HepG2 (cell line): ENCODE data around the gene UBTD2. TPM values are rescaled to one million over a fixed set of nuclear protein-coding genes. Genes with fewer than 3 reads are reported as not detected.

Experiments used
- DRAP1 ChIP-seq: IDR thresholded peaks from 2 replicates; pipeline ENCODE4 v1.6.1; 2016; ENCODE audit warnings: missing genetic modification reagents, missing compliant biosample characterization
- KDM5B ChIP-seq: sonication (generic); formaldehyde crosslinking; IDR thresholded peaks from 2 replicates; pipeline ENCODE4 v1.4.0; 2020; ENCODE audit warnings: missing genetic modification reagents, mild to moderate bottlenecking, borderline replicate concordance
- KLF13 ChIP-seq: sonication (generic); formaldehyde crosslinking; IDR thresholded peaks from 2 replicates; pipeline ENCODE4 v1.4.0; 2020; ENCODE audit warnings: mild to moderate bottlenecking, missing genetic modification reagents
- MBNL3 ChIP-seq: fragments of 250-450 bp; sonication (Bioruptor Pico); conservative IDR thresholded peaks from 2 replicates; pipeline ENCODE4 v1.8.0; 2022; ENCODE audit warnings: mild to moderate bottlenecking, inconsistent platforms
- MTA3 ChIP-seq: sonication (generic); formaldehyde crosslinking; IDR thresholded peaks from 2 replicates; pipeline ENCODE4 v1.4.0; 2020; ENCODE audit warnings: missing genetic modification reagents
- NKX3-1 ChIP-seq: sonication (generic); formaldehyde crosslinking; IDR thresholded peaks from 2 replicates; pipeline ENCODE4 v1.5.0; 2020; ENCODE audit warnings: missing genetic modification reagents
- RFXANK ChIP-seq: IDR thresholded peaks from 2 replicates; pipeline ENCODE4 v1.6.1; 2016
- SNAPC4 ChIP-seq: sonication (generic); formaldehyde crosslinking; IDR thresholded peaks from 2 replicates; pipeline ENCODE4 v1.4.0; 2020; ENCODE audit warnings: mild to moderate bottlenecking, missing genetic modification reagents
- ZBTB39 ChIP-seq: sonication (generic); formaldehyde crosslinking; IDR thresholded peaks from 2 replicates; pipeline ENCODE4 v1.5.0; 2020; ENCODE audit warnings: missing genetic modification reagents
- ZBTB42 ChIP-seq: sonication (generic); formaldehyde crosslinking; IDR thresholded peaks from 2 replicates; pipeline ENCODE4 v1.5.0; 2020; ENCODE audit warnings: mild to moderate bottlenecking, missing genetic modification reagents
- ZMAT5 ChIP-seq: sonication (generic); formaldehyde crosslinking; IDR thresholded peaks from 2 replicates; pipeline ENCODE4 v1.5.0; 2020; ENCODE audit warnings: mild to moderate bottlenecking, low read depth, missing genetic modification reagents, borderline replicate concordance
- ZNF160 ChIP-seq: sonication (generic); formaldehyde crosslinking; IDR thresholded peaks from 2 replicates; pipeline ENCODE4 v1.8.0; 2022; ENCODE audit warnings: mild to moderate bottlenecking, inconsistent platforms, missing genetic modification reagents
- ZNF281 ChIP-seq: sonication (generic); formaldehyde crosslinking; IDR thresholded peaks from 2 replicates; pipeline ENCODE4 v1.4.0; 2020; ENCODE audit warnings: missing genetic modification reagents, borderline replicate concordance
- polyA plus RNA-seq, 8 experiments: library from polyadenylated mRNA; depleted of rRNA in 3 of 8; stranded (reverse) in 7 of 8; unstranded in 1 of 8; fragments of >200 nt; fragmentation: Illumina TruSeq in 4 of 8; extraction: Trizol in 4 of 8; gene quantifications; 2 replicates each; pipeline versions ENCODE4 v1.2.1 to v1.2.3, GENCODE V29; 2011 to 2016; ENCODE audit warnings: low read depth in 4 of 8, missing spikeins in 1 of 8, mixed read lengths in 1 of 8; ENCODE audit not compliant: insufficient read depth in 1 of 8
- total RNA-seq, 5 experiments: library from RNA; depleted of rRNA; stranded (reverse); fragments of >200 nt; fragmentation: Illumina TruSeq; extraction: Trizol; gene quantifications; 2 replicates each; pipeline ENCODE4 v1.2.3, GENCODE V29; 2016; ENCODE audit warnings: low read depth in 1 of 5

Gene UBTD2
- total and polyA plus RNA-seq, 2 of the 13 experiments (the other 11 are each of a cell fraction or from before 2014, with no cell fraction given): 15.2 to 24.1 TPM

GRCh38 chr5:172283020-172283861 lies at the start of gene UBTD2 (continued):
- TF ChIP-seq ZNF281 (CRISPR knock-in tag): 0 out of 2 replicates have a peak, but pooled peaks have one; percentile 11
- no peak for TF ChIP-seq MBNL3
- no peak for TF ChIP-seq ZMAT5 (CRISPR knock-in tag)
- peak; percentile 68; the same call in 1 of the 2 replicates for TF ChIP-seq KDM5B (CRISPR knock-in tag)
- no peak for TF ChIP-seq KLF13 (CRISPR knock-in tag)
- no peak for TF ChIP-seq ZNF160 (CRISPR knock-in tag)
- no peak for TF ChIP-seq ZBTB39 (CRISPR knock-in tag)
- no peak for TF ChIP-seq SNAPC4 (CRISPR knock-in tag)
- TF ChIP-seq DRAP1 (CRISPR knock-in tag): no peak
- TF ChIP-seq NKX3-1: no peak
- TF ChIP-seq RFXANK (CRISPR knock-in tag): no peak
- no peak for TF ChIP-seq ZBTB42 (CRISPR knock-in tag)
- no peak for TF ChIP-seq MTA3
